ENCODE data around the gene NPR2. TPM values are rescaled to one million over a fixed set of nuclear protein-coding genes. Genes with fewer than 3 reads are reported as not detected.
A peak's percentile ranks its signal among the peaks of the same experiment; 100 is the strongest.

The NPR2 gene
- total RNA-seq, 2 experiments from 2014 or later = 4.7 to 9.8 TPM

GRCh38 chr9:35828716-35829083 is 37.3 kb downstream of the NPR2 start, which contains the start of gene FAM221B:
TSS of gene FAM221B (minus strand) at chr9:35828732. CDS start at chr9:35826161, 2,571 bp downstream.
- ChIA-PET POLR2A (no interaction called here), CTCF (ENCODE audit: unreplicated experiment) (no interaction called here)
- H3K4me3 ChIP-seq (ENCODE audit: low read depth, low read length, poor library complexity, severe bottlenecking) = peak within 1 kb of the TSS; percentile 72
- H3K79me2 ChIP-seq (ENCODE audit: insufficient read depth, low read depth, low read length) = no peaks in the 10 kb centered on the region
- H3K9me2 ChIP-seq (ENCODE audit: insufficient read depth, low read length) = no peaks in the 10 kb centered on the region
- no TSS peak for BruUV-seq (replicated peaks)
- no peaks in the 10 kb centered on the region for H4K20me1 ChIP-seq (ENCODE audit: insufficient read depth, low read length)
- peaks cover 26% of the 10 kb centered on the region for H3K4me1 ChIP-seq (ENCODE audit: insufficient read depth, low read length, poor library complexity, severe bottlenecking)
- H3K9me3 ChIP-seq (ENCODE audit: low read length) = no peaks in the 10 kb centered on the region
- peak within 1 kb of the TSS; percentile 93 for H2AFZ ChIP-seq (ENCODE audit: low read length)
- peak within 1 kb of the TSS; percentile 84 for H3K4me2 ChIP-seq (ENCODE audit: low read length)
- H3K27ac ChIP-seq (ENCODE audit: low read depth, low read length, poor library complexity, severe bottlenecking) = no peak within 1 kb of the TSS
- TF ChIP-seq, protein P1, sequence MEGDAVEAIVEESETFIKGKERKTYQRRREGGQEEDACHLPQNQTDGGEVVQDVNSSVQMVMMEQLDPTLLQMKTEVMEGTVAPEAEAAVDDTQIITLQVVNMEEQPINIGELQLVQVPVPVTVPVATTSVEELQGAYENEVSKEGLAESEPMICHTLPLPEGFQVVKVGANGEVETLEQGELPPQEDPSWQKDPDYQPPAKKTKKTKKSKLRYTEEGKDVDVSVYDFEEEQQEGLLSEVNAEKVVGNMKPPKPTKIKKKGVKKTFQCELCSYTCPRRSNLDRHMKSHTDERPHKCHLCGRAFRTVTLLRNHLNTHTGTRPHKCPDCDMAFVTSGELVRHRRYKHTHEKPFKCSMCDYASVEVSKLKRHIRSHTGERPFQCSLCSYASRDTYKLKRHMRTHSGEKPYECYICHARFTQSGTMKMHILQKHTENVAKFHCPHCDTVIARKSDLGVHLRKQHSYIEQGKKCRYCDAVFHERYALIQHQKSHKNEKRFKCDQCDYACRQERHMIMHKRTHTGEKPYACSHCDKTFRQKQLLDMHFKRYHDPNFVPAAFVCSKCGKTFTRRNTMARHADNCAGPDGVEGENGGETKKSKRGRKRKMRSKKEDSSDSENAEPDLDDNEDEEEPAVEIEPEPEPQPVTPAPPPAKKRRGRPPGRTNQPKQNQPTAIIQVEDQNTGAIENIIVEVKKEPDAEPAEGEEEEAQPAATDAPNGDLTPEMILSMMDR (conservative IDR thresholded peaks at IDR 0.05; ENCODE audit: low read length) = no peak
- no peak for TF ChIP-seq EZH2phosphoT487 (IDR thresholded peaks at IDR 0.05; ENCODE audit: borderline replicate concordance, low read depth, low read length)
- DNase-seq (ENCODE audit: low spot score) = no peak
- no peaks in the 10 kb centered on the region for H3K36me3 ChIP-seq (ENCODE audit: insufficient read depth, low read length)
- intact Hi-C loops (cut with micrococcal nuclease; ENCODE audit: unreplicated experiment) = loop anchor here (1.0 to 5.0 kb wide), 3 partner anchors 13 to 171 kb away; partner anchors contain the start of genes CCDC107, HINT2 and RMRP

- no peaks in the 10 kb centered on the region for H3K9me2 ChIP-seq (ENCODE audit: insufficient read depth, low read length)
- POLR2A ChIA-PET = no interaction called here
- H4K20me1 ChIP-seq (ENCODE audit: insufficient read depth, low read length) = no peaks in the 10 kb centered on the region
- TF ChIP-seq EZH2phosphoT487 (IDR thresholded peaks at IDR 0.05; ENCODE audit: borderline replicate concordance, low read depth, low read length) = no peak
- TF ChIP-seq, protein P1 (conservative IDR thresholded peaks at IDR 0.05; ENCODE audit: low read length) = no peak
- CTCF ChIA-PET (ENCODE audit: unreplicated experiment) = no interaction called here
- DNase-seq (ENCODE audit: low spot score) = peak; percentile 94
- H3K36me3 ChIP-seq (ENCODE audit: insufficient read depth, low read length) = no peaks in the 10 kb centered on the region
- H3K27ac ChIP-seq (ENCODE audit: low read depth, low read length, poor library complexity, severe bottlenecking) = no peak within 1 kb of the TSS
- intact Hi-C loops (cut with micrococcal nuclease; ENCODE audit: unreplicated experiment) = loop anchor here (1.0 to 5.0 kb wide), 3 partner anchors 14 to 172 kb away; partner anchors contain the start of genes CCDC107, HINT2 and RMRP
- peaks cover 32% of the 10 kb centered on the region for H3K4me1 ChIP-seq (ENCODE audit: insufficient read depth, low read length, poor library complexity, severe bottlenecking)
- H3K4me2 ChIP-seq (ENCODE audit: low read length) = peak within 1 kb of the TSS; percentile 84
- no peaks in the 10 kb centered on the region for H3K9me3 ChIP-seq (ENCODE audit: low read length)
- peak within 1 kb of the TSS; percentile 72 for H3K4me3 ChIP-seq (ENCODE audit: low read depth, low read length, poor library complexity, severe bottlenecking)
- peak within 1 kb of the TSS; percentile 93 for H2AFZ ChIP-seq (ENCODE audit: low read length)
- no peaks in the 10 kb centered on the region for H3K79me2 ChIP-seq (ENCODE audit: insufficient read depth, low read depth, low read length)
- BruUV-seq (replicated peaks) = no TSS peak
These were observed 37.8 kb downstream of the NPR2 start, which contains the start of gene TMEM8B for GRCh38 chr9:35829084-35829763. TSS of gene TMEM8B (plus strand) at chr9:35829228. CDS start at chr9:35829448, 220 bp downstream.

GRCh38 chr9:35829764-35830096 is 38.3 kb downstream of the NPR2 start:
- CTCF ChIA-PET (ENCODE audit: unreplicated experiment) = no interaction called here

More at GRCh38 chr9:35829764-35830096, 38.3 kb downstream of the NPR2 start:
- H3K27ac ChIP-seq (ENCODE audit: low read depth, low read length, poor library complexity, severe bottlenecking) = no peak overlapping the region
- intact Hi-C loops (cut with micrococcal nuclease; ENCODE audit: unreplicated experiment) = loop anchor here (1.0 to 5.0 kb wide), 3 partner anchors 14 to 172 kb away; partner anchors contain the start of genes CCDC107, HINT2 and RMRP
- H3K79me2 ChIP-seq (ENCODE audit: insufficient read depth, low read depth, low read length) = no peaks in the 10 kb centered on the region
- BruUV-seq (replicated peaks) = no TSS peak
- H3K9me3 ChIP-seq (ENCODE audit: low read length) = no peaks in the 10 kb centered on the region
- POLR2A ChIA-PET = no interaction called here
- TF ChIP-seq, protein P1 (conservative IDR thresholded peaks at IDR 0.05; ENCODE audit: low read length) = no peak
- TF ChIP-seq EZH2phosphoT487 (IDR thresholded peaks at IDR 0.05; ENCODE audit: borderline replicate concordance, low read depth, low read length) = no peak
- H3K4me3 ChIP-seq (ENCODE audit: low read depth, low read length, poor library complexity, severe bottlenecking) = peak overlapping the region; percentile 72
- peak overlapping the region; percentile 84 for H3K4me2 ChIP-seq (ENCODE audit: low read length)
- DNase-seq (ENCODE audit: low spot score) = no peak
- peaks cover 37% of the 10 kb centered on the region for H3K4me1 ChIP-seq (ENCODE audit: insufficient read depth, low read length, poor library complexity, severe bottlenecking)
- H2AFZ ChIP-seq (ENCODE audit: low read length) = peak overlapping the region; percentile 93; the same call in 1 of the 2 replicates
- H3K36me3 ChIP-seq (ENCODE audit: insufficient read depth, low read length) = no peaks in the 10 kb centered on the region
- H3K9me2 ChIP-seq (ENCODE audit: insufficient read depth, low read length) = no peaks in the 10 kb centered on the region
- H4K20me1 ChIP-seq (ENCODE audit: insufficient read depth, low read length) = no peaks in the 10 kb centered on the region
